ENCODE results near the gene MSH5.

GRCh38 chr6:31776989-31777666 is 37.3 kb downstream of the MSH5 start, which contains the start of gene VWA7:
- TF ChIP-seq CTCF (conservative IDR thresholded peaks at IDR 0.05; ENCODE audit: low read length), result no peak
- TF ChIP-seq EZH2phosphoT487 (IDR thresholded peaks at IDR 0.05; ENCODE audit: borderline replicate concordance), result no peak

Measured in Loucy (cell line).